Fibroblast of the aortic adventitia (primary cell): ENCODE data around the gene FBXO41. TPM values are rescaled to one million over a fixed set of nuclear protein-coding genes. Genes with fewer than 3 reads are reported as not detected.

Experiments
- DNase-seq: peaks from one replicate; pipeline ENCODE4 v3.0.0-alpha.2; 2010; ENCODE audit warnings: low read depth
- H3K4me3 ChIP-seq: 2 replicates; pipeline ENCODE4 v1.5.1; 2011; ENCODE audit warnings: low read depth, mild to moderate bottlenecking, control low read depth, low read length, moderate library complexity
- CTCF ChIP-seq: IDR thresholded peaks from 2 replicates; pipeline ENCODE4 v1.5.1; 2011; ENCODE audit warnings: mild to moderate bottlenecking, low read length, control low read depth, inconsistent platforms; ENCODE audit not compliant: insufficient read depth
- total RNA-seq: library from RNA; depleted of rRNA; stranded (reverse); fragments of >200 nt; gene quantifications from 2 replicates; pipeline ENCODE4 v1.2.3, GENCODE V29; 2012; ENCODE audit warnings: low replicate concordance

Gene FBXO41
- total RNA-seq, 1 donor = 0.18 TPM

- DNase-seq = peak; percentile 24
- no peak for TF ChIP-seq CTCF
- peak within 1 kb of the TSS; percentile 53 for H3K4me3 ChIP-seq
Observed at GRCh38 chr2:73293534-73294171, 9.4 kb upstream of the FBXO41 start, which contains the start of gene EGR4. Gene EGR4, minus strand, starts transcription at chr2:73293548. Its CDS starts 231 bp downstream, at chr2:73293317.

- no peak for DNase-seq
- peak overlapping the region; percentile 53 for H3K4me3 ChIP-seq
- TF ChIP-seq CTCF = no peak
Observed at GRCh38 chr2:73292906-73293533, 8.7 kb upstream of the FBXO41 start.

- no peak for DNase-seq
Observed at GRCh38 chr2:73292316-73292905, 8.1 kb upstream of the FBXO41 start.

GRCh38 chr2:73291461-73292315 lies 7.4 kb upstream of the FBXO41 start:
- H3K4me3 ChIP-seq = peak overlapping the region; percentile 37
- no peak for TF ChIP-seq CTCF
- DNase-seq = no peak

More at GRCh38 chr2:73292316-73292905, 8.1 kb upstream of the FBXO41 start:
- no peak for TF ChIP-seq CTCF
- H3K4me3 ChIP-seq = no peak overlapping the region

- peak overlapping the region; percentile 37 for H3K4me3 ChIP-seq
- TF ChIP-seq CTCF = no peak
- peak; percentile 45 for DNase-seq
Observed at GRCh38 chr2:73291093-73291460, 6.8 kb upstream of the FBXO41 start.

GRCh38 chr2:73290049-73290839 lies 6.0 kb upstream of the FBXO41 start:
- peak; percentile 62 for TF ChIP-seq CTCF
- no peak overlapping the region for H3K4me3 ChIP-seq
- DNase-seq = peak; percentile 14
